B cell (primary cell): ENCODE data around the gene TMEM126A. TPM values are rescaled to one million over a fixed set of nuclear protein-coding genes. Genes with fewer than 3 reads are reported as not detected.
"Not testable (repeated sequence)": the region's sequence is repeated elsewhere in the genome, so short reads cannot be mapped to it uniquely, and the experiment has no call there.

Experiments
- ATAC-seq: fragments of 200-7000 bp; cut with Tn5 transposase; one replicate; pipeline ENCODE4 v1.10.0; 2021; ENCODE audit warnings: low read depth, mild to moderate bottlenecking, moderate number of reproducible peaks, moderate library complexity
- CTCF ChIA-PET: fragments of 350-600 bp; sonication (Branson Sonifier 250); formaldehyde crosslinking; loops from one replicate; lab custom pipeline; 2021; ENCODE audit warnings: antibody characterized with exemption, inconsistent platforms; lab: Charles Lee
- POLR2A ChIA-PET: fragments of 350-600 bp; sonication (Branson Sonifier 250); formaldehyde crosslinking; loops from one replicate; lab custom pipeline; 2021; ENCODE audit warnings: antibody characterized with exemption; lab: Charles Lee
- DNase-seq: peaks from one replicate; pipeline ENCODE4 v3.0.0; 2013
- H2AFZ ChIP-seq: 2 replicates; pipeline ENCODE4 v1.6.1; 2012; ENCODE audit warnings: mild to moderate bottlenecking, low read depth, low read length; ENCODE audit not compliant: insufficient read depth, poor library complexity, severe bottlenecking
- H3K27ac ChIP-seq, 2 donors: 1 replicate in 1 of 2; 2 replicates in 1 of 2; pipeline ENCODE4 v1.5.1; 2012 to 2013; ENCODE audit warnings: low read length in 2 of 2, mild to moderate bottlenecking in 2 of 2, moderate library complexity in 1 of 2
- H3K27me3 ChIP-seq, 4 experiments: fragments of 200-600 bp in 1 of 4; sonication (generic) in 1 of 4; replicated peaks in 1 of 4; 1 replicate in 2 of 4; 2 replicates in 2 of 4; pipeline versions ENCODE4 v1.6.1 to v1.7.0; 2013 to 2016; ENCODE audit warnings: low read length in 3 of 4, mild to moderate bottlenecking in 2 of 4, mixed read lengths in 1 of 4, moderate library complexity in 1 of 4; ENCODE audit not compliant: insufficient read depth in 4 of 4, control insufficient read depth in 3 of 4; ENCODE audit errors: control extremely low read depth in 1 of 4
- H3K36me3 ChIP-seq, 2 experiments: replicated peaks in 1 of 2; 1 replicate in 1 of 2; 2 replicates in 1 of 2; pipeline versions ENCODE4 v1.6.1 to v1.7.1; 2013; ENCODE audit warnings: low read length in 1 of 2; ENCODE audit not compliant: insufficient read depth in 2 of 2, control insufficient read depth in 1 of 2; ENCODE audit errors: control extremely low read depth in 1 of 2, extremely low read depth in 1 of 2
- H3K4me1 ChIP-seq, 2 donors: fragments of 200-600 bp in 1 of 2; sonication (generic) in 1 of 2; 1 replicate in 1 of 2; 2 replicates in 1 of 2; pipeline versions ENCODE4 v1.5.1 to v1.6.1; 2013 to 2017; ENCODE audit warnings: low read length in 2 of 2; ENCODE audit not compliant: control insufficient read depth in 2 of 2, insufficient read depth in 2 of 2
- H3K4me2 ChIP-seq: replicated peaks from 2 replicates; pipeline ENCODE3; 2012; ENCODE audit warnings: mild to moderate bottlenecking, low read depth, low read length; ENCODE audit not compliant: poor library complexity, severe bottlenecking
- H3K4me3 ChIP-seq, 5 experiments: fragments of 200-600 bp in 1 of 5; sonication (generic) in 1 of 5; 1 replicate in 3 of 5; 2 replicates in 2 of 5; pipeline versions ENCODE4 v1.5.1 to v1.7.0; 2011 to 2016; ENCODE audit warnings: low read length in 4 of 5, mild to moderate bottlenecking in 4 of 5, low read depth in 2 of 5, control low read depth in 1 of 5, moderate library complexity in 1 of 5; ENCODE audit not compliant: insufficient read depth in 1 of 5; ENCODE audit errors: control extremely low read depth in 1 of 5, extremely low read depth in 1 of 5
- H3K79me2 ChIP-seq: fragments of 200-600 bp; sonication (generic); one replicate; pipeline ENCODE4 v1.6.0; 2016; ENCODE audit warnings: low read length; ENCODE audit not compliant: control insufficient read depth, insufficient read depth
- H3K9ac ChIP-seq: fragments of 200-600 bp; sonication (generic); 2 replicates; pipeline ENCODE4 v1.6.1; 2017; ENCODE audit warnings: mild to moderate bottlenecking, low read length, moderate library complexity
- H3K9me3 ChIP-seq, 3 donors: one replicate each; pipeline versions ENCODE4 v1.6.1 to v1.7.1; 2013; ENCODE audit warnings: low read length in 2 of 3; ENCODE audit not compliant: control insufficient read depth in 2 of 3, insufficient read depth in 1 of 3; ENCODE audit errors: control extremely low read depth in 1 of 3
- H4K20me1 ChIP-seq: 2 replicates; pipeline ENCODE4 v1.6.0; 2012; ENCODE audit warnings: mild to moderate bottlenecking, low read length; ENCODE audit not compliant: insufficient read depth, control insufficient read depth, poor library complexity, severe bottlenecking
- H3K27ac Mint-ChIP-seq: one replicate; pipeline ENCODE4 v1.8.0; 2021; ENCODE audit warnings: mixed read lengths
- H3K27me3 Mint-ChIP-seq: one replicate; pipeline ENCODE4 v1.8.0; 2021; ENCODE audit warnings: mixed read lengths
- H3K4me1 Mint-ChIP-seq: one replicate; pipeline ENCODE4 v1.8.0; 2021; ENCODE audit warnings: mixed read lengths
- H3K4me3 Mint-ChIP-seq: one replicate; pipeline ENCODE4 v1.8.0; 2021; ENCODE audit warnings: mixed read lengths
- H3K9me3 Mint-ChIP-seq: one replicate; pipeline ENCODE4 v1.8.0; 2022; ENCODE audit warnings: mixed read lengths; ENCODE audit not compliant: insufficient read depth
- CTCF ChIP-seq: fragments of 200-600 bp; IDR thresholded peaks from one replicate; pipeline ENCODE4 v1.8.0; 2022; ENCODE audit warnings: antibody characterized with exemption, mild to moderate bottlenecking
- EZH2 ChIP-seq: IDR thresholded peaks from 2 replicates; pipeline ENCODE4 v1.6.1; 2012; ENCODE audit warnings: borderline replicate concordance, low read depth, mild to moderate bottlenecking, moderate library complexity, low read length; ENCODE audit not compliant: insufficient read depth, poor library complexity, severe bottlenecking
- WGBS: methylation state at CpG from one replicate; pipeline ENCODE4 v1.1.5; 2013; ENCODE audit warnings: missing lambda C conversion rate; ENCODE audit not compliant: insufficient coverage; 5-methylcytosine and 5-hydroxymethylcytosine counted together
- intact Hi-C: fragments of 100-400 bp; cut with micrococcal nuclease; formaldehyde crosslinking; loops from one replicate; pipeline ENCODE4 v1.10.0; 2022
- polyA plus RNA-seq: library from polyadenylated mRNA; depleted of rRNA; stranded (reverse); fragments of >200 nt; gene quantifications from 2 replicates; pipeline ENCODE4 v1.2.3, GENCODE V29; 2012
- total RNA-seq, 2 donors: library from RNA; stranded (reverse); fragments of 120-200 nt in 1 of 2; gene quantifications; 1 replicate in 1 of 2; 2 replicates in 1 of 2; pipeline versions ENCODE4 v1.2.3 to v1.2.4, GENCODE V29; 2013 to 2022

TMEM126A gene
- total and polyA plus RNA-seq, 2 donors (not counting 1 experiment from before 2014, with no cell fraction given): 15.8 to 19.1 TPM

- Histone ChIP-seq H3K4me3 (no peak overlapping the region), H3K9ac (no peak overlapping the region), H3K4me1 (peaks cover 4 to 5% of the 10 kb centered on the region in 2 donors), H4K20me1 (peaks cover 12% of the 10 kb centered on the region), H3K9me3 (peaks cover 0 to 6% (median 0%) of the 10 kb centered on the region in 3 donors), H3K36me3 (no peaks in the 10 kb centered on the region), H2AFZ (no peak overlapping the region), H3K79me2 (peaks cover 9% of the 10 kb centered on the region), H3K4me2 (no peak overlapping the region), H3K27ac (no peak overlapping the region), H3K27me3 (no peaks in the 10 kb centered on the region)
- Mint-ChIP-seq H3K27ac (no peak overlapping the region), H3K4me1 (peaks cover 18% of the 10 kb centered on the region), H3K9me3 (no peaks in the 10 kb centered on the region), H3K27me3 (no peaks in the 10 kb centered on the region), H3K4me3 (no peak overlapping the region)
- WGBS: no CpG with 5 or more reads among the region's 1 CpG
- ATAC-seq: no peak
- TF ChIP-seq CTCF: no peak
- no peak for TF ChIP-seq EZH2
- CTCF ChIA-PET: no interaction called here
- intact Hi-C loops: loop anchor here (10.0 kb wide), 1 partner anchor 353 kb away; no protein-coding TSS in a partner anchor
- DNase-seq: no peak
- POLR2A ChIA-PET: no interaction called here
Observed at GRCh38 chr11:85668157-85668556, 20.4 kb downstream of the TMEM126A start.

- H3K4me3 Mint-ChIP-seq, H3K27ac Mint-ChIP-seq, H3K9ac ChIP-seq, H4K20me1 ChIP-seq, CTCF ChIA-PET, POLR2A ChIA-PET, H3K27me3 Mint-ChIP-seq, intact Hi-C loops, H3K27me3 ChIP-seq, DNase-seq, H3K36me3 ChIP-seq, H3K79me2 ChIP-seq, H2AFZ ChIP-seq, H3K4me2 ChIP-seq, H3K9me3 ChIP-seq, H3K4me3 ChIP-seq, H3K4me1 ChIP-seq, ATAC-seq, H3K9me3 Mint-ChIP-seq, H3K27ac ChIP-seq, H3K4me1 Mint-ChIP-seq: not testable (repeated sequence)
Observed at GRCh38 chr11:85670949-85671663, 23.3 kb downstream of the TMEM126A start.
